GM10266 (cell line): Measurements from ENCODE around the gene MAGEE1.

Source experiments
- DNase-seq: peaks from one replicate; pipeline ENCODE4 v3.0.0; 2012; ENCODE audit errors: extremely low spot score
- CTCF ChIP-seq: IDR thresholded peaks from 2 replicates; pipeline ENCODE4 v1.5.1; 2012; ENCODE audit warnings: mild to moderate bottlenecking, low read depth; ENCODE audit not compliant: control insufficient read depth, insufficient read depth; ENCODE audit errors: missing control alignments

MAGEE1 gene

DNA sequence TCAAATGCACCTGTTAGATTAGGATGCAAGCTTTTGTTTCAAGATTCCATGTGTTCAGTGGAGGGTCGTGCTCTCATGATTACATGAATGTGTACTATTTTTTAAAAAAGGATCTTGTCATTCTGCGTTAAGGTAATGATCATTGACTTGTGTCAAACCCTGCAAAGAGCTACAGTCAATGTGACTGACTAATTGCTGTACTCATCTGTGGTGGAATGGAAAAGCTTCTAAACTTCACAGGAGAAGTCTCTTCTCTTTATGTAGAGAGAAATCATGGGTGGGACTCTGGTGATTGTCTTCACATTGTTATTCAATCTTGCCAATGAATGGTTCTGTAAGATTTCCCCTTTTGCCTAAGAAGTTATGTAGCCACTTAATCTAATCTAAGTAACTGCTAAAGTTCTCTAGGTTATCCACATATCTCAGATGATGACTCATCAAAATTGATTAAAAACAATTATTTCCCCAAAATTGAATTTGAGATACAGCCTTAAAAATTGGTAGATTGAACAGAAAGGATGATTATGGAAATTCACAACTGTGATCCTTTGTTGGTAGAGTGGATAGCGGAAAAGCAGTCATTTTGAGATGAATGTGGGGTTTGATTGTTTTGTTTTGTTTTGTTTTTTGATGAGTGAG is 6.7 kb downstream of the MAGEE1 start:
- no peak for DNase-seq
- no peak for TF ChIP-seq CTCF

- DNase-seq = no peak
- TF ChIP-seq CTCF = no peak
Measured at GRCh38 chrX:76439188-76439587, 11.7 kb downstream of the MAGEE1 start.

- TF ChIP-seq CTCF = no peak
- DNase-seq = no peak
Measured at GRCh38 chrX:76453737-76454406, 26.4 kb downstream of the MAGEE1 start.

DNA sequence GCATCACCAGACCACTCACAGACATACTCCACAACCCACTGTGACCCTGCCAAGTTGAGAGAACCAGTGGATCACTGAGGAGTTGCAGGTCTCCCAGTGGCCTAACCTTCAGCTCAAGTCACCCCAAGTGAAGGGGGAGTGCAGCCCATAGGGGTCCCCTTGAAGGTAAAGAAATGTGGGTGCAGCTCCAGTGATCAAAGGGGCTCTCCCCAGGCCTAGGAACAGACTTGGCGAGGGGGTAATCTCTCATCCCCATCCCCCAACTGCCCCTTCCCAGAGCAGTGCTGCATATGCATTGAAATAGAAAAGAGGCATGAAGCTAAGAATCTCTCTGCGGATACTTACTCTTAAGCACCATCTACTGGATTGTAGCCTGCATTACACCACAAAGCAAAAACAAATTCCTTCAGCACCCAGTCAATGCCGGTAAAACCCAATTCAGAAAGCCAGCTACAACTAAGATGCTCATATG is 27.0 kb downstream of the MAGEE1 start:
- no peak for DNase-seq
- peak; percentile 46 for TF ChIP-seq CTCF

- no peak for DNase-seq
- TF ChIP-seq CTCF = no peak
Measured at GRCh38 chrX:76477353-76477752, 49.8 kb downstream of the MAGEE1 start.
